ENCODE measurements around the gene TOLLIP. TPM values are rescaled to one million over a fixed set of nuclear protein-coding genes. Genes with fewer than 3 reads are reported as not detected.
A peak's percentile ranks its signal among the peaks of the same experiment; 100 is the strongest.

The TOLLIP gene
- total RNA-seq, 2 experiments from 2014 or later, result 35.3 to 35.6 TPM

- Mint-ChIP-seq H3K4me3 (peak overlapping the region; percentile 37), H3K9me3 (peaks cover 6% of the 10 kb centered on the region), H3K36me3 (ENCODE audit: low read depth) (peaks cover 1% of the 10 kb centered on the region), H3K27me3 (peaks cover 13% of the 10 kb centered on the region), H3K27ac (no peak overlapping the region), H3K4me1 (peaks cover 20% of the 10 kb centered on the region)
- ChIA-PET POLR2A (no interaction called here), CTCF (no interaction called here)
- DNase-seq, result no peak
Observed at GRCh38 chr11:1338201-1339065, 29.0 kb upstream of the TOLLIP start.

GRCh38 chr11:1337647-1338007, 28.2 kb upstream of the TOLLIP start:
- Mint-ChIP-seq H3K4me1 (peaks cover 20% of the 10 kb centered on the region), H3K27ac (peak overlapping the region; percentile 7), H3K4me3 (peak overlapping the region; percentile 60), H3K27me3 (peaks cover 13% of the 10 kb centered on the region), H3K9me3 (peaks cover 7% of the 10 kb centered on the region), H3K36me3 (ENCODE audit: low read depth) (peaks cover 1% of the 10 kb centered on the region)
- DNase-seq, result no peak
- ChIA-PET POLR2A (no interaction called here), CTCF (no interaction called here)

GRCh38 chr11:1336836-1337646, 27.6 kb upstream of the TOLLIP start:
- no peak overlapping the region for H3K4me3 Mint-ChIP-seq
- DNase-seq, result peak; percentile 17
- H3K27me3 Mint-ChIP-seq, result peaks cover 13% of the 10 kb centered on the region
- POLR2A ChIA-PET, result interaction anchor here (0.7 kb wide), 1 partner anchor 9 kb away, joined by 3 read pairs; no protein-coding TSS in a partner anchor
- H3K27ac Mint-ChIP-seq, result no peak overlapping the region
- peaks cover 1% of the 10 kb centered on the region for H3K36me3 Mint-ChIP-seq (ENCODE audit: low read depth)
- H3K9me3 Mint-ChIP-seq, result peaks cover 12% of the 10 kb centered on the region
- CTCF ChIA-PET, result no interaction called here
- peaks cover 20% of the 10 kb centered on the region for H3K4me1 Mint-ChIP-seq

- CTCF ChIA-PET, result interaction anchor here (0.8 kb wide), 1 partner anchor 11 kb away, joined by 3 read pairs; no protein-coding TSS in a partner anchor
- peaks cover 12% of the 10 kb centered on the region for H3K9me3 Mint-ChIP-seq
- H3K4me3 Mint-ChIP-seq, result peak overlapping the region; percentile 74
- DNase-seq, result peak; percentile 54
- POLR2A ChIA-PET, result no interaction called here
- peaks cover 20% of the 10 kb centered on the region for H3K4me1 Mint-ChIP-seq
- H3K36me3 Mint-ChIP-seq (ENCODE audit: low read depth), result peaks cover 1% of the 10 kb centered on the region
- peaks cover 13% of the 10 kb centered on the region for H3K27me3 Mint-ChIP-seq
- H3K27ac Mint-ChIP-seq, result peak overlapping the region; percentile 66
Observed at GRCh38 chr11:1335811-1336761, 26.7 kb upstream of the TOLLIP start.

GRCh38 chr11:1335264-1335810, 25.9 kb upstream of the TOLLIP start:
- Mint-ChIP-seq H3K9me3 (peaks cover 12% of the 10 kb centered on the region), H3K4me1 (peaks cover 20% of the 10 kb centered on the region), H3K27ac (no peak overlapping the region), H3K36me3 (ENCODE audit: low read depth) (peaks cover 1% of the 10 kb centered on the region), H3K27me3 (peaks cover 13% of the 10 kb centered on the region), H3K4me3 (peak overlapping the region; percentile 74)
- CTCF ChIA-PET, result interaction anchor here (0.8 kb wide), 1 partner anchor 10 kb away, joined by 3 read pairs; no protein-coding TSS in a partner anchor
- POLR2A ChIA-PET, result no interaction called here
- DNase-seq, result no peak

GRCh38 chr11:1333860-1334259, 24.4 kb upstream of the TOLLIP start:
- Mint-ChIP-seq H3K4me3 (no peak overlapping the region), H3K27me3 (peaks cover 16% of the 10 kb centered on the region), H3K4me1 (peaks cover 20% of the 10 kb centered on the region), H3K36me3 (ENCODE audit: low read depth) (peaks cover 2% of the 10 kb centered on the region), H3K9me3 (peaks cover 15% of the 10 kb centered on the region), H3K27ac (no peak overlapping the region)
- ChIA-PET CTCF (no interaction called here), POLR2A (no interaction called here)
- no peak for DNase-seq

- no peak overlapping the region for H3K4me3 Mint-ChIP-seq
- no peak for DNase-seq
- H3K36me3 Mint-ChIP-seq (ENCODE audit: low read depth), result peaks cover 5% of the 10 kb centered on the region
- CTCF ChIA-PET, result no interaction called here
- POLR2A ChIA-PET, result no interaction called here
- no peak overlapping the region for H3K27ac Mint-ChIP-seq
- peaks cover 17% of the 10 kb centered on the region for H3K4me1 Mint-ChIP-seq
- peaks cover 16% of the 10 kb centered on the region for H3K27me3 Mint-ChIP-seq
- peaks cover 16% of the 10 kb centered on the region for H3K9me3 Mint-ChIP-seq
Observed at GRCh38 chr11:1333091-1333772, 23.8 kb upstream of the TOLLIP start.

- Mint-ChIP-seq H3K4me1 (peaks cover 8% of the 10 kb centered on the region), H3K27me3 (peaks cover 15% of the 10 kb centered on the region), H3K4me3 (no peak overlapping the region), H3K9me3 (peaks cover 27% of the 10 kb centered on the region), H3K36me3 (ENCODE audit: low read depth) (peaks cover 4% of the 10 kb centered on the region), H3K27ac (no peak overlapping the region)
- no peak for DNase-seq
- POLR2A ChIA-PET, result no interaction called here
- CTCF ChIA-PET, result no interaction called here
Observed at GRCh38 chr11:1330473-1330872, 21.0 kb upstream of the TOLLIP start.

GRCh38 chr11:1327064-1327460, 17.6 kb upstream of the TOLLIP start:
- DNase-seq, result no peak
- H3K27ac Mint-ChIP-seq, result no peak overlapping the region
- ChIA-PET POLR2A (no interaction called here), CTCF (no interaction called here)
- H3K36me3 Mint-ChIP-seq (ENCODE audit: low read depth), result peaks cover 4% of the 10 kb centered on the region
- peaks cover 22% of the 10 kb centered on the region for H3K9me3 Mint-ChIP-seq
- no peak overlapping the region for H3K4me3 Mint-ChIP-seq
- no peaks in the 10 kb centered on the region for H3K4me1 Mint-ChIP-seq
- peaks cover 17% of the 10 kb centered on the region for H3K27me3 Mint-ChIP-seq

- CTCF ChIA-PET, result no interaction called here
- H3K4me3 Mint-ChIP-seq, result no peak overlapping the region
Observed at GRCh38 chr11:1326435-1327063, 17.1 kb upstream of the TOLLIP start.

GRCh38 chr11:1323774-1324173, 14.3 kb upstream of the TOLLIP start:
- no peak for DNase-seq
- POLR2A ChIA-PET, result no interaction called here
- peaks cover 18% of the 10 kb centered on the region for H3K9me3 Mint-ChIP-seq

More at GRCh38 chr11:1326435-1327063, 17.1 kb upstream of the TOLLIP start:
- no peak for DNase-seq
- H3K27ac Mint-ChIP-seq, result no peak overlapping the region
- no peaks in the 10 kb centered on the region for H3K4me1 Mint-ChIP-seq
- peaks cover 4% of the 10 kb centered on the region for H3K36me3 Mint-ChIP-seq (ENCODE audit: low read depth)
- POLR2A ChIA-PET, result no interaction called here
- peaks cover 22% of the 10 kb centered on the region for H3K9me3 Mint-ChIP-seq
- peaks cover 21% of the 10 kb centered on the region for H3K27me3 Mint-ChIP-seq

More at GRCh38 chr11:1323774-1324173, 14.3 kb upstream of the TOLLIP start:
- Mint-ChIP-seq H3K4me1 (no peaks in the 10 kb centered on the region), H3K27ac (no peak overlapping the region), H3K27me3 (peaks cover 18% of the 10 kb centered on the region), H3K4me3 (no peak overlapping the region), H3K36me3 (ENCODE audit: low read depth) (peaks cover 2% of the 10 kb centered on the region)
- CTCF ChIA-PET, result no interaction called here
